Adrenal gland (tissue), 12 donors: ENCODE results near the gene CIB1. TPM values are rescaled to one million over a fixed set of nuclear protein-coding genes. Genes with fewer than 3 reads are reported as not detected.
A peak's percentile ranks its signal among the peaks of the same experiment; 100 is the strongest.

Experiments used
- DNase-seq, 7 donors: peaks; one replicate each; pipeline ENCODE4 v3.0.0-alpha.2; 2019 to 2020
- H3K27ac ChIP-seq, 5 donors: fragments of 200-600 bp; sonication (generic) in 4 of 5; 1 replicate in 3 of 5; 2 replicates in 2 of 5; pipeline versions ENCODE4 v1.5.1 to v1.8.0; 2016 to 2020; ENCODE audit warnings: mild to moderate bottlenecking in 1 of 5
- H3K27me3 ChIP-seq: fragments of 200-600 bp; 2 replicates; pipeline ENCODE4 v1.8.0; 2021
- H3K36me3 ChIP-seq, 2 donors: fragments of 200-600 bp; replicated peaks in 1 of 2; 1 replicate in 1 of 2; 2 replicates in 1 of 2; pipeline versions ENCODE4 v1.5.1 to v1.8.0; 2018 to 2022
- H3K4me1 ChIP-seq, 2 donors: fragments of 200-600 bp; replicated peaks in 1 of 2; 1 replicate in 1 of 2; 2 replicates in 1 of 2; pipeline versions ENCODE4 v1.5.1 to v1.8.0; 2018 to 2021
- H3K4me3 ChIP-seq, 4 donors: fragments of 200-600 bp; sonication (generic) in 3 of 4; one replicate each; pipeline ENCODE4 v1.5.1; 2016 to 2018
- H3K9me3 ChIP-seq, 3 donors: fragments of 200-600 bp; sonication (generic) in 1 of 3; replicated peaks in 1 of 3; 1 replicate in 2 of 3; 2 replicates in 1 of 3; pipeline versions ENCODE4 v1.5.1 to v1.8.0; 2016 to 2021
- CTCF ChIP-seq, 6 experiments: fragments of 450-650 bp in 4 of 6; fragments of 200-600 bp in 2 of 6; sonication (generic) in 1 of 6; IDR thresholded peaks; 1 replicate in 5 of 6; 2 replicates in 1 of 6; pipeline versions ENCODE4 v1.5.1 to v1.8.0; 2016 to 2021; ENCODE audit warnings: antibody characterized with exemption in 6 of 6, mild to moderate bottlenecking in 2 of 6, moderate library complexity in 1 of 6
- POLR2A ChIP-seq, 2 donors: fragments of 450-650 bp; IDR thresholded peaks; one replicate each; pipeline ENCODE4 v1.6.1; 2017; ENCODE audit warnings: antibody characterized with exemption in 2 of 2, mild to moderate bottlenecking in 2 of 2, moderate library complexity in 1 of 2
- WGBS, 4 donors: extraction: QIAGEN DNeasy Blood & Tissue Kit in 2 of 4; methylation state at CpG; one replicate each; pipeline versions ENCODE4 v1.1.5 to v1.1.7; 2013 to 2017; 5-methylcytosine and 5-hydroxymethylcytosine counted together
- intact Hi-C, 2 donors: fragments of 100-400 bp; cut with DNase I; formaldehyde crosslinking; loops; one replicate each; pipeline versions ENCODE4 v1.14.1 to v1.15.0; 2022 to 2023
- polyA plus RNA-seq, 3 donors: library from polyadenylated mRNA; stranded (reverse); fragments of 200-250 nt in 2 of 3; fragments of 350-450 nt in 1 of 3; fragmentation: Illumina TruSeq in 1 of 3; extraction: RNeasy Lipid Tissue Mini Kit (QIAGEN cat#74804) in 1 of 3; gene quantifications; one replicate each; pipeline ENCODE4 v1.2.3, GENCODE V29; 2013 to 2014
- total RNA-seq, 9 donors: library from RNA; depleted of rRNA in 4 of 9; stranded (reverse); fragments of >200 nt in 4 of 9; fragments of 120-200 nt in 1 of 9; fragmentation: NEBNext Ultra II Directional in 1 of 9; extraction: Animal tissue kit (Norgen Biotek cat#: 25700) in 1 of 9; gene quantifications; one replicate each; pipeline versions ENCODE4 v1.1.0 to v1.2.4, GENCODE V29; 2013 to 2023
- donor health status: healthy with polysubstance abuse.
- donor health status: Bipolar disorder and iron deficiency.
- donor health status: DM: yes; HTN: yes; CAD: no.
- donor health status: DM: no; HTN: no; CAD: no.
- donor health status: DM: no; HTN: no; CAD: no.
- donor health status: DM: yes; HTN: yes; CAD: no.

Gene CIB1
- total and polyA plus RNA-seq, 12 donors = 38.8 to 259 (median 135) TPM

- Histone ChIP-seq H3K27me3 (no peaks in the 10 kb centered on the region), H3K4me1 (peaks cover 25 to 58% of the 10 kb centered on the region in 2 donors), H3K27ac (peak overlapping the region in 1 of 5 donors; percentile 57), H3K4me3 (no peak overlapping the region), H3K9me3 (no peaks in the 10 kb centered on the region), H3K36me3 (peaks cover 0 to 6% of the 10 kb centered on the region in 2 donors)
- DNase-seq = no peak
- WGBS, 4 donors = 71 to 91% (median 75%) methylated on average over 4 to 10 of the region's 10 CpGs
- intact Hi-C loops = no loop called here
- TF ChIP-seq CTCF (IDR thresholded peaks at IDR 0.05) (no peak), POLR2A (IDR thresholded peaks at IDR 0.05) (no peak)
Observed at GRCh38 chr15:90205050-90205848, 28.5 kb downstream of the CIB1 start.

GRCh38 chr15:90203922-90204321 lies 29.8 kb downstream of the CIB1 start:
- Histone ChIP-seq H3K36me3 (no peaks in the 10 kb centered on the region), H3K9me3 (no peaks in the 10 kb centered on the region), H3K4me1 (peaks cover 26 to 59% of the 10 kb centered on the region in 2 donors), H3K27me3 (no peaks in the 10 kb centered on the region), H3K4me3 (no peak overlapping the region), H3K27ac (peak overlapping the region in 1 of 5 donors; percentile 23)
- no peak for TF ChIP-seq CTCF (IDR thresholded peaks at IDR 0.05)
- TF ChIP-seq POLR2A (IDR thresholded peaks at IDR 0.05) = no peak
- DNase-seq = peak in 1 of 7 donors; percentile 74
- WGBS, 4 donors = 54 to 74% (median 64%) methylated on average over 8 of the region's 8 CpGs
- intact Hi-C loops = no loop called here

GRCh38 chr15:90203473-90203872 lies 30.3 kb downstream of the CIB1 start:
- Histone ChIP-seq H3K36me3 (no peaks in the 10 kb centered on the region), H3K9me3 (no peaks in the 10 kb centered on the region), H3K4me3 (no peak overlapping the region), H3K27ac (peak overlapping the region in 1 of 5 donors; percentile 23), H3K4me1 (peaks cover 26 to 61% of the 10 kb centered on the region in 2 donors), H3K27me3 (no peaks in the 10 kb centered on the region)
- intact Hi-C loops = no loop called here
- no peak for DNase-seq
- WGBS, 4 donors = 94 to 99% (median 96%) methylated on average over 3 to 7 of the region's 7 CpGs
- TF ChIP-seq POLR2A (IDR thresholded peaks at IDR 0.05) = no peak
- TF ChIP-seq CTCF (IDR thresholded peaks at IDR 0.05) = no peak

GRCh38 chr15:90202929-90203328 lies 30.8 kb downstream of the CIB1 start:
- Histone ChIP-seq H3K27me3 (no peaks in the 10 kb centered on the region), H3K4me1 (peaks cover 26 to 67% of the 10 kb centered on the region in 2 donors), H3K9me3 (no peaks in the 10 kb centered on the region), H3K36me3 (no peaks in the 10 kb centered on the region), H3K27ac (peak overlapping the region in 1 of 5 donors; percentile 13), H3K4me3 (no peak overlapping the region)
- TF ChIP-seq POLR2A (IDR thresholded peaks at IDR 0.05) (no peak), CTCF (IDR thresholded peaks at IDR 0.05) (no peak)
- 87 to 95% (median 90%) methylated on average over 4 of the region's 4 CpGs for WGBS, 4 donors
- DNase-seq = no peak
- intact Hi-C loops = no loop called here
